ENCODE data around the gene BCAP31.

BCAP31 gene

GRCh38 chrX:153722704-153723350, 1.4 kb downstream of the BCAP31 start:
- TF ChIP-seq CTCF (IDR thresholded peaks at IDR 0.05; ENCODE audit: low read depth, low read length, missing control alignments): no peak
- no peak for DNase-seq (ENCODE audit: low read depth)
- peak overlapping the region; percentile 61 for H3K4me3 ChIP-seq (ENCODE audit: low read depth, low read length)
- in situ Hi-C loops (cut with HindIII; ENCODE audit: low sequenced_read_pairs): no loop called here

GRCh38 chrX:153719701-153720100, 4.5 kb downstream of the BCAP31 start:
- no peak for DNase-seq (ENCODE audit: low read depth)
- in situ Hi-C loops (cut with HindIII; ENCODE audit: low sequenced_read_pairs): no loop called here
- H3K4me3 ChIP-seq (ENCODE audit: low read depth, low read length): no peak overlapping the region
- no peak for TF ChIP-seq CTCF (IDR thresholded peaks at IDR 0.05; ENCODE audit: low read depth, low read length, missing control alignments)

- no peak for TF ChIP-seq CTCF (IDR thresholded peaks at IDR 0.05; ENCODE audit: low read depth, low read length, missing control alignments)
- no peak overlapping the region for H3K4me3 ChIP-seq (ENCODE audit: low read depth, low read length)
- in situ Hi-C loops (cut with HindIII; ENCODE audit: low sequenced_read_pairs): no loop called here
- no peak for DNase-seq (ENCODE audit: low read depth)
These were observed 4.9 kb downstream of the BCAP31 start for GRCh38 chrX:153719238-153719637.

DNA sequence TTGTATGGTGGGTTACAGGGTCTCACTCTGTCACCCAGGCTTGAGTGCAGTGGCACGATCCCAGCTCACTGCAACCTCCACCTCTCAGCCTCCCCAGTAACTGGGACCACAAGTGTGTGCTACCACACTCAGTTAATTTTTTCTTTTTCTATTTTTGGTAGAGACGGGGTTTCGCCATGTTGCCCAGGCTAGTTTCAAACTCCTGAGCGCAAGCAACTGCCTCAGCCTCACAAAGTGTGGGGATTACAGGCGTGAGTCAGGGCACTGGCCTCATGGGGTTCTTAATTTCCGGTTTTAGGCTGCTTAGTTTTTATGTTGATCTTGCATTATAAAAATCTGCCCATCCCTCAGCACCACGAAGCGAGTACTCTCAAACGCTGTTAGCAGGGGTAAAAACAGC, 6.7 kb downstream of the BCAP31 start:
- in situ Hi-C loops (cut with HindIII; ENCODE audit: low sequenced_read_pairs): no loop called here
- no peak for TF ChIP-seq CTCF (IDR thresholded peaks at IDR 0.05; ENCODE audit: low read depth, low read length, missing control alignments)
- H3K4me3 ChIP-seq (ENCODE audit: low read depth, low read length): no peak overlapping the region
- no peak for DNase-seq (ENCODE audit: low read depth)

GRCh38 chrX:153714256-153714655, 9.9 kb downstream of the BCAP31 start:
- no peak overlapping the region for H3K4me3 ChIP-seq (ENCODE audit: low read depth, low read length)
- TF ChIP-seq CTCF (IDR thresholded peaks at IDR 0.05; ENCODE audit: low read depth, low read length, missing control alignments): no peak
- DNase-seq (ENCODE audit: low read depth): no peak
- in situ Hi-C loops (cut with HindIII; ENCODE audit: low sequenced_read_pairs): no loop called here

DNA sequence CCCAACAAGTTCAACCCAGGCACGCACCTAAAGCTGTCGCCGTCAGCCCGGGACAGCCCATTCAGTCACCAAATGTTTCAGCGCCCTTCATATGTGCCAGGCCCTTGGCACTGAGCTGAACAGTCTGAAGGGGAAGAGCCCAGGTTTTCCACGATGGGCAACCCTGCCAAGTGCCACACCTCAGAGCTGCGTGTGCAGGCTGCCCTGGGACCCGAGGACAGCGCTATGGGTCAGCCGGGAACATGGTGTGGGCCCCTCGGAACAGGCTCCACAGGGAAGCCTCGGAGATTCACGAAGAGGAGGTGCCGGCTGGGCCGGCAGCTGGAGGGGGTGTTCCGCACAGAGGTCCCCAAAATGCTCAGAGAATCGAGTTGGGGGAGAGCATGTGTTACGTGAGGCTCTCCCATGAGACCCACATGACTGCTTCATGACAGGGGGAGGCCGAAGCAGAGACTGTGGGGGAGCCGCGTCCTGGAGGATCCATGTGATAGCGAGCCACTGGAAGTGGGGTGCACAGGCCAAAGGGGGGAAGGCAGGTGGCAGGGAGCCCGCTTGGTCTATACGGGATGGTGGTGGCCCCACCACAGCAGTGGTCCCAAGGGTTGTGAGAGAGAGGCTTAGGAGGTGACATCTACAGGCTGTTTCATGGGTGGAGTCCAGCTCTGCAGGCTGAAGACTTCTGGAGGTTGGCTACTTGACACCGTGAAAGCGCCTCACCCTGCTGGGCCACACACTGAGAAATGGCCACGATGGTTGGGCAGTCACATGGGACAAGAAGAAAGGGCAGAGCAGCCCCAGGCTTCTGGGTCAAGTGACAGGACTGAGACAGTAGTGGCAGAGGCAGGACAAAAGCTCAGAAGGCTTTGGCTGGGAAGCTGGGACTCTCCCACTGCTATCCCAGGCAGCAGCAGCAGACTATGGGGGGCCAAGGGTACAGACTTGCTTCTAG, 14.2 kb downstream of the BCAP31 start:
- in situ Hi-C loops (cut with HindIII; ENCODE audit: low sequenced_read_pairs): no loop called here
- no peak for DNase-seq (ENCODE audit: low read depth)
- TF ChIP-seq CTCF (IDR thresholded peaks at IDR 0.05; ENCODE audit: low read depth, low read length, missing control alignments): no peak
- H3K4me3 ChIP-seq (ENCODE audit: low read depth, low read length): no peak overlapping the region

All from astrocyte of the cerebellum (primary cell).